ENCODE results near the gene SLC5A3.

SLC5A3 gene

GRCh38 chr21:34072145-34073031 lies 990 bp upstream of the SLC5A3 start:
- no peak for DNase-seq

GRCh38 chr21:34073749-34074282 lies 438 bp downstream of the SLC5A3 start:
- DNase-seq: peak; percentile 23

GRCh38 chr21:34074283-34075090 lies 1.1 kb downstream of the SLC5A3 start:
- no peak for DNase-seq

- no peak for DNase-seq
Measured at GRCh38 chr21:34075091-34075425, 1.7 kb downstream of the SLC5A3 start.

GRCh38 chr21:34075760-34076660 lies 2.6 kb downstream of the SLC5A3 start:
- DNase-seq: no peak

- DNase-seq: no peak
Measured at GRCh38 chr21:34076835-34077234, 3.5 kb downstream of the SLC5A3 start.

- no peak for DNase-seq
Measured at GRCh38 chr21:34077888-34078287, 4.5 kb downstream of the SLC5A3 start.

- DNase-seq: no peak
Measured at GRCh38 chr21:34078915-34079314, 5.5 kb downstream of the SLC5A3 start.

GRCh38 chr21:34080710-34081109 lies 7.3 kb downstream of the SLC5A3 start:
- no peak for DNase-seq

- no peak for DNase-seq
Measured at GRCh38 chr21:34082769-34083168, 9.4 kb downstream of the SLC5A3 start.

GRCh38 chr21:34083357-34083756 lies 10.0 kb downstream of the SLC5A3 start:
- DNase-seq: no peak

- no peak for DNase-seq
Measured at GRCh38 chr21:34085129-34085528, 11.8 kb downstream of the SLC5A3 start.

- no peak for DNase-seq
Measured at GRCh38 chr21:34086887-34087306, 13.5 kb downstream of the SLC5A3 start.

- DNase-seq: no peak
Measured at GRCh38 chr21:34088752-34089151, 15.4 kb downstream of the SLC5A3 start.

GRCh38 chr21:34091032-34091431 lies 17.7 kb downstream of the SLC5A3 start:
- no peak for DNase-seq

GRCh38 chr21:34091607-34092006 lies 18.2 kb downstream of the SLC5A3 start:
- no peak for DNase-seq

- DNase-seq: no peak
Measured at GRCh38 chr21:34092262-34092921, 19.0 kb downstream of the SLC5A3 start.

GRCh38 chr21:34093083-34093482 lies 19.7 kb downstream of the SLC5A3 start:
- no peak for DNase-seq

GRCh38 chr21:34094949-34095348 lies 21.6 kb downstream of the SLC5A3 start:
- no peak for DNase-seq

GRCh38 chr21:34097442-34097841 lies 24.1 kb downstream of the SLC5A3 start:
- no peak for DNase-seq

- no peak for DNase-seq
Measured at GRCh38 chr21:34100337-34100736, 27.0 kb downstream of the SLC5A3 start.

- no peak for DNase-seq
Measured at GRCh38 chr21:34100790-34101189, 27.4 kb downstream of the SLC5A3 start.

Data from T1000 (cell line).